CMK (cell line): ENCODE measurements around the gene BEND2.
"Not testable (repeated sequence)": the region's sequence is repeated elsewhere in the genome, so short reads cannot be mapped to it uniquely, and the experiment has no call there.

Experiments used
- DNase-seq: peaks from one replicate; pipeline ENCODE4 v3.0.0-alpha.2; 2010; ENCODE audit warnings: low read depth

Gene BEND2

DNA sequence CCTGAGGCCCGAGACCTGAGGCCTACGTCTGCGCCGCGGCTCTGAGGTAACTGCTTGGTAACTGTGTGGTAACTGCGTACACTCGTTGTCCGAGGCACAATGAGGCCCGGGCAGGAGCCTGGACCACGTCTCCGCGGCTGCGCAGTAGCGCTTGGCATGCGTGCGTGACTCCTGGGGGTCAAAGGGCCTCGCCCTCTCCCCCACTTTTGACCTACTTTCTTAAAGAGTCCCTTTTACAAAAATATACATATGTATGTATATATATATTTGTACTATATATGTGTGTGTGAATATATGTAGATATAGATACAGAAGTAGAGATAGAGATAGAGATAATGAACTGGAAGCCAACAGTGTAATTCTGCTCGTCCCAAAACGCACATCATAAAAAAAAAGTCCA, at the start of gene BEND2:
Gene BEND2 (minus strand): TSS at position 101 of the 400 bp plus-strand sequence. CDS start 136 bp downstream, outside the sequence.
- no peak for DNase-seq

DNA sequence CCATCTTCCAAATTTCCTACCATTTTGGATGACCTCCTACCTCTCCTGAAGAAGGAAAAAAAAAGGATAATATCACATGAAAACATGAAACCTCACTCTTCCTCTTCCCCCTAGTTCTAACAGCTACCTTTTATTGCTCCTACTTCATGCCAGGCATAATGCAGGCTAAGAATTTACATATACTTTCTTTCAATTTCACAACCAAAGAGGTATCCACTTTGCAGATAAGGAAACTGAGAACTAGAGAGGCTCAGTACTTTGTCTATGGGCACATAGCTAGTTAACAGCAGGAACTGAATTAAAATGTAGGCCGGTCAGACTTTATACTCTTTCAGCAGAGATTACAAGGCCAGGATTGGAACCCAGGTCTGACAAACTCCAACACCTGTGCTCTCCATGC, 34.4 kb upstream of the BEND2 start:
- DNase-seq, result no peak

DNA sequence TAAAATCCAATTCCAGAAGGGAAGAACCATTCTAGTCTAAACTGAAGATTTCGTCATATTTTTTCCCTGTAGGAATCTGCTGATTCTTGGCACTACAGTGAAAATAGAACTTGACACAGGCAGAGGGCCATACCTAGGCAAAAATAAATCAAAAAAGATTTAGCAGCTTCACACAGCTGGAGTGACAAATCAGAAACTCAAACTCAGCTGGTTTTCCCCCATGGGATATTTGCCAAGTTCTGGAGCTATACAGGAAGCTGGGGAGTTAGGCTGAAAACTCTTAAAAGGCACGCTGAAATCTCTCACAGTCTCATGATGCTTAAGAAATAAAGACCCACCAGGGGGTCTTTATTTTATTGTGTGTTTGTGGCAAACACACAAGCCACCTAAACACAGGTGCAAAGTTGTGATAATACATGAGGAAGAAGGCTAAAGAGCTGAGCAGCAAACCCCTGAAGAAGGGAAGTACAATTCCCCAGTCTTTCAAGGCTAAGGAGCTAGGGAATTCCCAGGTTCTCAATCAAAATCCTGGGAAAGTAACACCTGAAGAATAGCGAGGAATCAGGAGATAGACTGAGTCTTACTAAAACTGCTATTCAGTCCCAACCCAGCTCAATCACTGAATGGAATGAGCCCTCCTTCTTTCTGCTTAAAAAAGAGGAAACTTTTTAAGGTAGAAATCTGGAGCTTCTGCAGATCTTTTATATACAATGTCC, 32.1 kb upstream of the BEND2 start:
- DNase-seq, result no peak

DNA sequence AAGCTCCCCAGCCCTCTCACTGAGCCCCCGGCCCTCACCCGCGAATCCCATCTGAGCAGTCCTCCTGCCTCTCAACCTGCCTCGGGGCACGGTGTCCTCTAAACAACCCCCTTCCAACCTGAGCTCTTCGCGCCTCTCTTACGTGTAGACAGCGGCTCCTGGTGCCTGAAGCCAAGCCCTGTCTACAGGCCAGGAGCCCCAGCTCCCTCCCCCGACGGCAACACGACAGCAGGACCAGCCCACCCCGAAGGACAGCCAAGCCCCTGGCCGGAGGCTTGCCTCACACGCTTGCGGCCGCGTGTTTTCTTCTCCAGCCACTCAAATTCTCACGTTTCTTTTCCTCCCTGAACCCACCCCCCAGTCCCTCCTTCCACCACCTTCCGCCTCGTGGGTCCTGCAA, 9.0 kb upstream of the BEND2 start:
- not testable (repeated sequence) for DNase-seq

DNA sequence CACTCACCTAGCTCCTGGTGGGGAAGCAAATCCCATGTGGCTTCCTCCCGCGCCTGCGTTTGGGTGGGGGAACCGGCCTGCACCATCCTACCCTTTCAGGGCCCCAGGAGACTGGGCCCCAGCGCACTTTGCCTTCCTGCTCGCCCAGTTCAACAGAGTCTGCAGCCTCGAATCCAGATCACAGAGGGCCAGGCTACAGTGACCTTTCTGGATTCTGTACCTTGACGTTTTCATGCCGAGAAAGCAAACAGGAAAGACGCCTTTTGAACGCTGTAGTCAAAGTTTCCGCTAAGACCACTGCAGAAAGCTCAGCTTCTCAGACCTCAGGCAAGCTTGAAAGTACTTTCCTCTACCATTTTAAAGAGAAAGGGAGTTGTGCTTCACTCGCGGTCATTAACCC, 7.4 kb upstream of the BEND2 start:
- no peak for DNase-seq

DNA sequence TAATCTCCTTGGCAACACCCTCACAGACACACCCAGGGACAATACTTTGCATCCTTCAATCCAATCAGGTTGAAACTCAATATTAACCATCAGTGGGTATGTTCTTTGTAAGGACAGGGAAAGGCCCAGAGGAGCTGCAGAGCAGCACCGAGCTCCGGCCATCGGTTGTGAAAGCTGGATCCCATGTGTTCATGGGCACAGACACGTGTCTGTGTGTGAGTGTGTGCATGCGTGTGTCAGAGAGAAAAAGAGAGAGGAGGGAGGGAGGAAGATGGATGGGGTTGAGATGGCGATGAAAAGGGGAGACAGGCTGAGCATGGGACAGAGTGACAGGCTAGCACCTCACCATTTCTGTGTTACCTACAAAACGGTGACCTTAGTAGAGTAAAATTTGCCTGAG, 6.8 kb upstream of the BEND2 start:
- no peak for DNase-seq

DNA sequence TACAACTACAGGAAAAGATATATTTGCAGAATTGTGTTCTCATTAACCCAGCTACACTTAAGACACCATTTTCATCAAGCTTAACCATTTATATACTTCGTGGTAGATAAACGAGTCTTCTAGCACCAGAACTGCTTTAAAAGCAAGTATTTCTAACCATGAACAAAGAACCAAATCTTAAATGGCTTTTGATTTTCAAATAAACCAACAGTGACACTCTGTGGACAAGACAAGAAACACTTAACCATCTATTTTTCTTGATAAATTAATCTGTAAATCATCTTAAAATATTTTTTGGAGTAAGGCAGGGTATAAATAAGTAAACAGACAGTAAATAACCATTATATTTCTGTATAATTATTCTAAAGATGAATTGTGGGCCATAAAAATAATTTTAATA, 10.2 kb downstream of the BEND2 start:
- no peak for DNase-seq

DNA sequence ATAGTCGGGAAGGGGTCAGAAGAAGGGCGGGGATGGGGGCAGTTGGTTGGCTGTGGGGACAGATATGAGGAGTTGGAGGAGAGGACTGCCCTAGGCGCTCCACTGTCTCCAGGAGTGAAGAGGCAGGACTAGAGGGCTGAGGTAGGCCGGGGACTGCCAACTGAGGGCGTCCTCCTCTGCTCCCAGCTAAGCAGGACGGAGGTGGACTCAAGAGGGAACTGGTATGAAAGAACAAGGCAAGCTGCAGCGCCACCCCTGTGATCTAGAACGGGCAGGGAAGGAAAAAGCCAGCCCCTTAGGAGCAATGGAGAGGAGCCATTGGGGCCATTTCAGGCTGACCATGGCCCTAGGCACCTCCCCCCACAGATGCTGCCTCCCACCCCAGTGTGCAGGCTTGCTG, 14.0 kb downstream of the BEND2 start:
- no peak for DNase-seq

DNA sequence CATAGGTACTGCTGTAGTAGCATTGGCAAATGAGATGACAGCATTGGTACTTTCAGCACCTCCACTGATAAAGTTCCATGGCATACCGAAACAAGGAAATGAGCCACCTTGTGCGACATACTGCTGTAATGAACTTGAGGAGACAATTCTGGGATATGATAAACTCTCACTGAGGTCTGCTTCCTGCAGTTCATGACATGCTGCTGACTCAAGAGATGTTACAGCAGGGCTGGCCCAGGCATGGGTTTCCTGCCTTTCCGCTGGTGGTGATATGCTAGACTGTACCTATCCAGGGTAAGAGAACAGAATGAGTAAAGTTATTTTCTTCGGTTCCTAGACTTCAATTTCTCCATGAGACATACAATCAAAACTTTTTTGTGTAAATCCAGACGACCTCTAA, 17.1 kb downstream of the BEND2 start:
- no peak for DNase-seq

DNA sequence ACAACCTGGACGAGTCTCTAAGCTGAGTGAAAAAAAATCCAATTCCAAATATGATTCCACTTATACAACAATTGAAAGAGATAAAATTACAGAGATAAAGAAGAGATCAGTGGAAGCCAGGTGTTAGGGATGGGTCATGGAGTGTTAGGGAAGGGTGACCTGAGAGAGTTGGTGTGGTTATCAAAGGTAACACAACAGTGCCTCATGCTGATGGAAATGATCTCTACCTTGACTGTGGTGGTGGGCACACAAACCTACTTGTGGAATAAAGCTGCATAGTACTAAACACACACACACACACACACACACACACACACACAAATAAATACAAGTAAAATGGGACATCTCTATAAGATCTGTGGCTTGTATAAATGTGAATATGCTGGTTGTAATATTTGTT, 26.0 kb downstream of the BEND2 start:
- DNase-seq, result no peak

DNA sequence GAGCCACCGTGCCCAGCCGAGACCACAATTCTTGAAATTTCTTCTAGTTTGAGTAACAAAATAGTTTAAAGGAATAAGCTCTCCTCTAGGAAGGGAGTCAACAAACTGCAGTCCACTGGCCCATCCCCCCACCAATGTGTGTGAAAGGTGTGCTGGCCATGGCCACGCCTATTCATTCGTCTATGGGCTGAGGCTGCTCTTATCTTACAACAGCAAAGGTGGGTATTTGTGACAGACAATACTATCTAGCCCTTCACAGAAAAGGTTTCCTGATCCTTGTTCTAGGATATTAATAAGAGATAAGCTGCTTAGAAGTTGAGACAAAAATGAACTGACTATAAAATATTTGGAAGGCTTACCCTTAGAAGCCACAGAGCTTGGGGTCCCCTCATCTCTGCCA, 41.2 kb downstream of the BEND2 start:
- no peak for DNase-seq

DNA sequence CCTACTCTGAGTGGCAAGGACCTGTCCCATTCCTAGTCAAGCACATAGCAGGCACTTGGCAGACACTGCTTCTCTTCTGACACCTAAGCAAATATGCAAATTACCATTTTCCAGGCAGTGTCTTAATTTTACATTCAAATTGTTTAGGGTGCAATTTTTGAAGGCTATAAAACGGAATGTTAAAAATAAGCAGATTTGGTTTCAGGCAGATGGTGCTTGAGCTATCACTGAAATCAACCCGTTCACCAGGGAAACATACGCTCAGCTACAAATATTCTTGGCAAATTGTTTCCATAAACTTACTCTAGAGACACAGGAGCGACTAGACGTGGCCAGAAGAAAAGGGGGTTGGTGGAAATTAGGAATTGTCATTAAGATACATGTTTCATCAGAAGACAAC, 45.7 kb downstream of the BEND2 start:
- no peak for DNase-seq

DNA sequence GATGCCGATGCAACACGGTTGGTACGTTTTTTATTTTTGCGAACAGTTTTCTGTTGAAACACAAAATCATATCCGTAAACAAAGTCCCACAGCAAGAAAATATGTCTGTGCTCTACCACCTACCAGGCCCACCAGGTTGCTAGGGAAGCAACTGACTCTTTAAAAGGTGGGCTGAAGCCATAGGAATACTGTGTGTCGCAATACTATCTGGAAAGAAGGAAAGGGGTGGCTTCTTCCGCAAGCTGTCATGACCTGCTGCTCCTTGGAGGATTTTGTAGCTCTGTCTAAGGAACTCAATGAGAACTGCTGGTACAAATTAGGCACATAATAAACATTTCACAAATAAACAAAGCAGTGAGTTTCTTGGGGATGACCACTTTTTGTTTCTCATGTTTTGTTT, 46.5 kb downstream of the BEND2 start:
- no peak for DNase-seq

DNA sequence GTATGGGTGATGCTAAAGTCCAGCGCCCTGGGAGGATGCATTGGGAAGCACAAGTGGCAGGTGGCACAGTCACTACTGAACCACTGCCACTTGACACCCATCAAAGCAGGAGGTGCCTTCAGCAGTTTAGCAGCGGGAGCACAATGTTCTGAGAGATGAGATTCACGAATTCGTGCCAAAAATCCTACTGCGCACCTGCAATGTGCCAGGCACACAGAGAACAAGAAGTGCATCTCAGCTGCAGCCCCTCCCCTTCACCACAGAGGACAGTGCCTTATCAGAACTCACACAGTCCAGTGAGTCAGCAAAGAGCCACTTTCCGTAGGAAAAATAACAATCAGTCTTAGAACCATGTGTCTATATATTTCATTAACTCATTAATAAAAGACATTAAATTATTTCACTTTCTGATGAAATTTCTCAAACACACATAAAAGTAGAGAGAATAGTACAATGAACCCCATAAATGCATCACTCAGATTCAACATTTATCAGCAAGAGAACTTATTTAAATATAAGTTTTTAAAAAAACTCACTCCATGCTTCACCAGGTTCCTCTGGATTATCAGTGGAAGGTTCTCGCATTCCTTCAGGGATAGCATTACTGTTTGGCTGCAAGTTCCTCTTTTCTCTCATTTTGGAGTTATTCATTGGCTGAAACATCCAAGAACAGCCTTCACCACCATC, 47.0 kb downstream of the BEND2 start:
- DNase-seq, result no peak

DNA sequence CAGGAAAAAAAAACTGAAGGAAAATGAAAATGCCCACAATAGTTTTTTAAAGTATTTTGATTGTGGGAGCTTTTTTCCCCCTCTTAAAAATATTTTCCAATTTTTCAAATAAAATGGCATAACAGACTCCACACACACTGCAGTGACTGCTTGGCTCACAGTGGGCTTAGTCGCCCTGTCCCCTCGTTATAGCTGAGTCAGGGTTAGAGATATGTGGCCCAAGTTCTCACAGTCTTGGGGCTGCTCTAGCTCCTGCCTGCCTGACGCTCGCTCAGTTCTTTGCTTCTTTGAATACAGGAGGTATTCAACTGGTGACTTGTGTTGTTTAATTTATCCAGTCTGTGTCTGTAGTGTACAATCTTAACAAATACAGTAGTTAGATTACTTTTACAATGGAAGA, 47.7 kb downstream of the BEND2 start:
- DNase-seq, result no peak

DNA sequence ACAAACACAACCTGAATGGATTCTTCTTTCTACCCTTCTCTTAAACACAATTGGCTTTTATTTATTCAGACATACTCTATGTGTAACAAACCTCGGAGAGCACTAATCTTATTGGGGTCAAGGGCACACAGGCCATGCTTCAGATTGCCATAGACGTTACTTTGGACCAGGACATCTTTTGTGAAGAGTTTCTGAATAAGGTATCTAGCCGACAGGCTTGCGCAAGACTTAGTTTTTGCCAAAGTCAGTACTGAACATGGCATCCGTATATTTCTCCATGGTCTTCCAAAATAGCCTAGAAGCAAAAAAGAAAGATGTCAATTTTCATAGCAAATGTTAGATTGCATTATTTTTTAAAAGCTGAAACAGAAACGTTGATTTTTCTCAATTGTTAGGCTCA, 49.8 kb downstream of the BEND2 start:
- no peak for DNase-seq

DNA sequence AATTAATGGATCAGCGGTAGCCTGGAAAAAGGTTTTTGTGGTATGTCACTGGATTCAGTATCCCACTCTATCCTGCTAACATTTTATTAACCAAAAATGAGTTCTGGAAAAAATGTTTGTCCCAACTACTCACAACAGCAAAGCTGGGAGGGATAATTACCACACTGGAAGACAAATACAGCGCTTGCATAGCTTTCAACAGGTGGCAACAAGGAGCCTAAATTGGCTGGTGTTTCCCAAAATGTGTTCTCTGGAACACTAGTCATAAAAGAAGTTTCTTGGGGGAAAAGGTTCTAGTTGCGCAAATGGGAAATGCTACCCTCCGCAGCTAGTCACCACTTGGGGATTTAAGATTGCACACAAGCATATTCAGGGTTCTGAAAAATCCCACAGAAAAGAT, 54.6 kb downstream of the BEND2 start:
- no peak for DNase-seq

DNA sequence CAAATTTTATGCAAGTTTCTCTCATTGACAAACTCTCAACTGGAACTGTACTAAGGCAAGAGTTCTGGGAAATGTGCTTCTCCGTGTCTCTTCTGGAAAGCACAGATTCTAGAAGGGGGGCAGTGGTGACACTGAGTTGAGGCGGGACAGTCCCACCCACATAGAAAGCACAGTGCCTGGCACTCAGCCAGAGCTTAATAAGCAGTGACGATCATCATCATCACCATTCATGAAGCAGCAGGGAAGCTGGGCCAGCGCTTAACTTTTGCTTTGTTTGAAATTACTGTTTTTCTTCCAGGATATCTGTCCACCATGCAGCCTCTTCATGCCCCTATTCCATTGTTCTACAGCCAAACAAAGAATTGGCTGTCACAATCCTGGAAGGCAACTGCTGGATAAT, 60.3 kb downstream of the BEND2 start:
- no peak for DNase-seq

DNA sequence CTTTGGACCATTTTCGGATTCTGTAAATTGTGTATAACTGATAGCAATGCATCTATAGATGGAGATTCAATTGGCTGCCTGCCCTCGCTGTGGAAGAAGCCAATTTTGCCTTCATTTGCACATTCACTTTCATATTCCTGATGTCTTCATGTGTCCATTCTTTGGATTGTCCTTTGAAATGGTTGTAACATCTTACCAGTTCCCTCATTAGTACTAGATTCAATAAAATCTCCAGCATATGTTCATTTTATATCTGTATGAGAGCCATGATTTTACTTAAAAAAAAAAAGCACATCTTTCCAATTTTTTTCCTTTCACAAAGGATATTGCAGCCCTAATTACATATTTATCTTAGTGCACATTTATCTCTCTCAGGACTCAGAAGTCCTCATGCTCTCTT, 61.7 kb downstream of the BEND2 start:
- DNase-seq, result no peak

DNA sequence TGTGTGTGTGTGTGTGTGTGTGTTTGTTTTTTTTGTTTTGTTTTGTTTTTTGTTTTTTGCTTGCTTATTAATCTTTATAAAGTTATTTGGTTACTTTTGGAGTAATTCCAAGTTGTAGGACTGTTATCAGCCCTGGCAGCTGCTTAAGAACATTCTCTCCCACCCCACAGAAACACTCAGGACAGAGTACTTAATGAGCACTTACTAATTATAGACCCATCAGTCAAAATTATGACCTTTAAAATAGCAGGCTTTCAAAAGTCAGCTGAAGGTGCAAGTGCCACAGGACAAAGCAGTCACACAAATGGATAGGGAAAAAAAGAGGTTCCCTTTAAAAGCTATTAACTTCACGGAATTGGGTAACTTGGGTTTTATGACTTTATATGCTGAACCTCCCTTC, 69.0 kb downstream of the BEND2 start:
- DNase-seq, result no peak

DNA sequence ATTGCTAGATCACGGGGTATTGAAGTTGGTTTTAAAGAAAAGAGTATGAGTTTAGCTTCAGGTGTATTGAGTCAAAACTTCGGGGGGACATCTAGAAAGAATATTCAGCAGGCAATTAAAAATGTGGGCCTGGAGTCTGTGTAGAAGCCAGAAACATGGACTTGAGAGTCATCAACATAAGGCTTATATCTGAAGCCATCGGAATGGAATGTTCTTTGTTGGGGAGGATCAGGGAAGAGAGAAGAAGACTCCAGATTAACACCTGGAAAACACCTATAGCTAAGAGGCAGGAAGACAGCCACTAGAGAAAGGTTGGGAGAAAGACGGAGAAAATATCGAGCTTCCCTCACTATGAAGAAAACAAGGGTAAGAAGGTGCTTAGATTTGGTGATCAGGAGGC, 69.5 kb downstream of the BEND2 start:
- DNase-seq, result no peak

DNA sequence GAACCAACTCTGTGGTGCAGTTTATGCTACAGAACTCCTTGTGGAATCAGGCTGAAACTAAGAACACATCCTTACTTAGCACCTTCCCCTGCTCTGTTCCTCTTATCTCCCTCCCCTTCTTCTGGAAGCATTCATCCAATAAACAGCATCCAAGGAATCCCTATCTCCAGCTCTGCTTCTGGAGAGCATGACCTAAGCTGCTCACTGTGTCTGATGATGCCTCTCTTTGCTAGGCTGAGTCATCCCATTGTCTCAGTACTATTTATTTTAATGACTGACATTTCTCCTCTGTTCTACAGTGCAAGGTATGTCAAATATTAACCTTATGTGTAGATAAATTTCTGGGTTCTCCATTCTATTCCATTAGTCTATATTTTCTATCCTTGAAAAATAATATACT, 71.2 kb downstream of the BEND2 start:
- DNase-seq, result no peak

DNA sequence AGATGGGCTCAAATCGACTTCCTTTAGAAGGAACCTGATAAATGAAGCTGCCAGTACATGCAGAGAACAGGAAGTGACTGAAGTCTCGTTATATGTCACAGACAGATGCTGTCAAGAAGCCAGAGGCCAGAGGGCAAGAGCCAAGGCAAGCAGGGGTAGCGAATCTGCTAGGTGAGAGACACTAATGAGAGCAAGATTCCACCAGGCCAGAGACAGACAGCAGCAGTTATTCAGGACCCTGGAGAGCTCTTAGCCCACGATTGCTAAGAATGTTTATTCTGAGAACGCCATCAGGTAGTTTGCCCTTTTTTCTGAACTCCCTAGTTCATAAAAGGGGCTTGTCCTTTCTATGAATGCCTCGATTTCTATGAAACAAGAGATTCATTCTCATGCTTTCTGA, 73.7 kb downstream of the BEND2 start:
- no peak for DNase-seq

DNA sequence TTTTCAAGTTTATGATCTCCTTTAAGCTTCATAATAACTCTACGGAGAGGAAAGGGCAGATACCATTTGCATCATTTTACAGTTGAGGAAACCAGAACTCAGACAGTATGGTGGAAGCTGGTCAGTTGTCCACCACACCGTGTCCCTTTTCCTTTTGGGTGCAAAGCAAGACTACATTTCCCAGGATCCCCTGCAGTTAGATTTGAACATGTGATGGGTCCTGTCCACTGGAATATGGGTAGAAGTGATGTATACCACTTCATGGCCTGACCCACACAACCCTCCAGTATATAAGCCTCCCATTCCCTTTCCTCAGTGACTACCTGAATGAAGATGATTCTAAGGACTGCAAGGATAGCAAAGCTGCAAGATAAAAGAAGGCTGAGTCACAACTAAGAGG, 74.7 kb downstream of the BEND2 start:
- no peak for DNase-seq
